GM19328 (cell line): ENCODE results near the gene AFDN.

Experiments
- ATAC-seq: cut with Tn5 transposase; IDR thresholded peaks from one replicate; pipeline ENCODE4 v1.9.1; 2021; ENCODE audit warnings: mild to moderate bottlenecking, moderate library complexity; ENCODE audit not compliant: unreplicated experiment

The AFDN gene

GRCh38 chr6:167918548-167919278, 92.0 kb downstream of the AFDN start:
- ATAC-seq, result no peak

DNA sequence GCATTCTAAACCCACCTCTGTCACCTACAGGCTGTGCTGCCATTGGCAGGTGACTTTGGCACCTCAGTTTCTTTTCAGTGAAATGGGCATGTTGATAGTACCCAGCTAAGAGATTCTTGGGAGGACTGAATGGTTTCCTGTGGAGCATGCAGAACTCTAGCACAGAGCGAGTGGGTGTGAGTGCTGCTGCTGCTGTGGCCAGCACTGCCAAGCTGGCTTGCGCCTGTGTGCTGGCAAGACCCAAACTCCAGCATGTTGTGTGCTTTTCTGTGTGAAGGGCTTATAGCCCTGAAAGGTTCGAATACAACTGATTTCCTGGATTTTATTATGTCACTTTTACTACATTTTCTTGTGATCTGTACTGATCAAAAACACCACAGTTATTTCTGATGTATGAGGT, 92.6 kb downstream of the AFDN start:
- no peak for ATAC-seq

DNA sequence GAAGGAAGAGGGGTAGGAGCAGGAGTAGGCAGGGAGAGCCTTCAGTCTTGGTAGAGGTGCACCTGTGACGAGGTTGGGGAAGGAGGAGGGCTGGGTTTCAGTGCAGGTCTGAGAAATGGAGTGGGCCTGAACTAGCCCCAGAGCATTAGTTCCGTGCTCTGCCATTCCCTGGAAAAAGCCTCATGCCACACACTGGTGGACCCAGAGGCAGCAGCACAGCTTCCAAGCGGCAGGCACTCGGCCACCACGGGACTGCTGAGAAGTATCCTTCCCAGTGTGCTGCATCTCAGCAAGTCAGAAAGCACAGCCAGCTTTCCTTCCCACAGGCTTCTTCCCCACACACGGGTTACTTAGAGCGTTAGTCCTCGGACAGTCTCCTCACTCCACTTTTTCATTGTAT, 93.5 kb downstream of the AFDN start:
- no peak for ATAC-seq

DNA sequence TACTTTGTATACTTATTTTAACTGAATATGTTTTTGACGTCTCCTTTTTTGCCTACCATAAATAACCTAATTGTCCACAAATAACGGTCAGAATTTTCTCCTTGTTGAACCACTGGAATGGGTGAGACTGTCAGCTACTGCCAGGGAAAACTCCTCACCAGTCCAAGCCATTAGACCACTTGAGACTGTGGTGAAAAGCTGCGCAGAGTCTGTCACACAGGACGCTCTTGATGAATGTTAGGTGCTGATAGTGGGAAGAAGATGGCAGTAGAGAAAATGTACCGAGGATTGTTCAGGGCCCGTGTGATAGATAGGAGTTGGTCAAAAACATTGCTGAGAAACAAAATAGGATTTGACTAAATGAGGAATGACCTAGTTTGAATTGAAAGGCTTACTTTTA, 95.1 kb downstream of the AFDN start:
- no peak for ATAC-seq

- ATAC-seq, result no peak
Measured at GRCh38 chr6:167925026-167925425, 98.3 kb downstream of the AFDN start.

DNA sequence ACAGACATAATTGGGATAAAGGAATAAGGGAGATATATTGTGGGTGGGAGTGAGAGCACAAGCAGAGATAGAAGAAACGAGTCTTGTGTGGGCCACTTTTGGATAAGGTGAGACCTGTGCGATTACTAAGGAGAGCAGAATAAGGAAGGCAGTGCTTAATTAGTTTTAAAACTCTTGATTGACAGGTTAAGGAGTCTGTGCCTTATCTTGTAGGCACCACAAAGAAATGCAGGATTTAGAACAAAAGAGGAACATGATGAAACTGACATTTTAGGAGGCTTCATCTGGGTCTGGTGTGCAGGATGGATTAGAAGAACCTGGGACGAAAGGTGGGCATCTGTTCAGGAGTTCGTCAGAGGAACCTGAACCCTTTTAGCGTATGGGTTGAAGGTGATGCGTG, 100.5 kb downstream of the AFDN start:
- ATAC-seq, result no peak

DNA sequence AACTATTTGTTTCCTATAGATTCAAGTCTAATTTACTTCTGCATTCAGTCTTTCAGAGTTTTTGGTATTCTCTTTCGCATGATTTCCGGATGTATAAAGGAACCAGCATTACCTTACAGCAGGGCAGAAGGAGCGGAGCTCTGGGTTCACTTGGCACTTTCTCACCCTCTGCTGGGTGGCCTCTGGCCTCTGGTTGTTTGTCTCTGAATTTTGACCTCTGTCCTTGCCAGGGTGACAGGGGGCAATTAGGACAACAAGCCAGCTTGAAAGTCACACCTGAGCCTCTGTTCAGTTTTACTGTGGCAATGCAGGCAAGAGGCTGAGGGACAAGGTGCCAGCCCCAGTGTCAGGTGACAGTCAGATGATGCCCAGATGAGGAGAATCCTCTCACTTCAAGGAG, 101.4 kb downstream of the AFDN start:
- ATAC-seq, result no peak

- ATAC-seq, result no peak
Measured at GRCh38 chr6:167930295-167930694, 103.6 kb downstream of the AFDN start.

DNA sequence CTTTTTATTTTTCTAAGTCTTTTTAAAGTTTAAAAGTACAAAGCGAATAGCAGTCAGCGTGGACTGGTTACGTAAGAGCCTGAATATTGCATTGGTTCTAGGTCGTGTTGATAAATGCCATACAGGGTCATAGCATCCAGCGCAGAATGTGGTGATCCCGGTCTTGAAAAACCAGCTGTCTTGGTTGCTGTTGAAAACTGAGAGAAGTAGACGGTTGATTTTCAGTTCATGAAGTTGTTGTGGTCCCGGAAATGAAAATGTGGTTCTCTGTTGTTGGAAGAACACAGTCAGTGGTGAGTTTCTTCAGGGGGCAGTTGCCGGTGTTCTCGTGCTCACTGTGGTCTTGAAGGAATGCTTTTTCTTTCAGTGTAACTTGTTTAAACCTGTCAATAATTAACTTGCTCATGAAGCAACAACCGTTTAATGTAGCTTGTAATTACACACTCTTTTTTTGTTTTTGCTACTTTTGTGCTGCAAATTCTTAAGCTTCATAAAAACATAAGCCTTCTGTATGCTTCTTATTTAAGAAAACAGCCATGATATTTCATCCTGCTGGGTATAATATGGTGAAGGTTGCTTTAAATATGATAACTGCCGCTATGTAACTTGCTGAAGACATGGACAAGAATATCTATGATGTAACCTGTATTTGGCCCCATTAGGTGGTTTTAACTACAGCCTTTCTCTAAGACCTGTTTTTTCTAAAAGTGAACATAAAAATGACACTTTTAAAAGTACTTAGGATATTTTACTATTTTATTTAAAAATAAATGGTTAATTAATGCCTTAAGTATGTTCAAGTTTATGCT, 106.0 kb downstream of the AFDN start:
- ATAC-seq, result no peak

GRCh38 chr6:167933290-167933689, 106.6 kb downstream of the AFDN start:
- ATAC-seq, result no peak

DNA sequence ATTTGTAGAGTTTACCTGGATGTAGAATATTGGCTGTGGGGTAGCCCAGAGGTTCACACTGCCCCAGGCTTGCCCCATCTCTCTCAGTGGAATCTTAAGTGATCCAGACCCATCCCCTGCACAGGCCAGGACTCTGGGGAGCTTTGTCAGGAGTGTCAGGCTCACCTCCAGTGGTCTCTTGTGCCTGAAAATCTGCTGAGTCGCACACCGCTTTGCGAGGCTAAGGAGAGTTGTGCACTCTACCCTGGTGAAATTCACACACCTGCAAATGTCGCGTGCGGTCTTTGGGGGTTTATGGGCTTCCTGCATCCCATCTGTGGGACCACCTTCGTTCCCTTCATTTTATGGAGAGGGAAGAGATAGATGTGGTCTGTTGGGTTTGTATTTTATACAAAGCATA, 107.1 kb downstream of the AFDN start:
- no peak for ATAC-seq

GRCh38 chr6:167934426-167934864, 107.7 kb downstream of the AFDN start:
- no peak for ATAC-seq

- no peak for ATAC-seq
Measured at GRCh38 chr6:167936051-167936450, 109.3 kb downstream of the AFDN start.

DNA sequence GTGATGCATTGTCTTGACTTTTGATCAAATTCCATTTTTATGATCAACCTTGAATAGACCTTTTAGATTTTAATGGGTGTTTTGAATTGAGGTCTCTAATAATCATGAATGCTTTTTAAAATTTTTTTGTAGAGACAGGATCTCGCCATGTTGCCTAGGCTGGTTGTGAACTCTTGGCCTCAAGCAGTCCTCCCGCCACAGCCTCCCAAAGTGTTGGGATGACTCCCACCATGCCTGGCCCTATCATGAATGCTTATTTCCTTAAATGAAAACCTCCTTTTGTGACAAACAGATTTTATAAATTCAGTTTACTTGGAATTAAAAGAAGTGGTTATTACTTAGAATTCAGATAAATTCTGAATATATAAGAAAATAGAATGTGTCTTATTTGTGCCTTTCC, 110.6 kb downstream of the AFDN start:
- ATAC-seq, result no peak

DNA sequence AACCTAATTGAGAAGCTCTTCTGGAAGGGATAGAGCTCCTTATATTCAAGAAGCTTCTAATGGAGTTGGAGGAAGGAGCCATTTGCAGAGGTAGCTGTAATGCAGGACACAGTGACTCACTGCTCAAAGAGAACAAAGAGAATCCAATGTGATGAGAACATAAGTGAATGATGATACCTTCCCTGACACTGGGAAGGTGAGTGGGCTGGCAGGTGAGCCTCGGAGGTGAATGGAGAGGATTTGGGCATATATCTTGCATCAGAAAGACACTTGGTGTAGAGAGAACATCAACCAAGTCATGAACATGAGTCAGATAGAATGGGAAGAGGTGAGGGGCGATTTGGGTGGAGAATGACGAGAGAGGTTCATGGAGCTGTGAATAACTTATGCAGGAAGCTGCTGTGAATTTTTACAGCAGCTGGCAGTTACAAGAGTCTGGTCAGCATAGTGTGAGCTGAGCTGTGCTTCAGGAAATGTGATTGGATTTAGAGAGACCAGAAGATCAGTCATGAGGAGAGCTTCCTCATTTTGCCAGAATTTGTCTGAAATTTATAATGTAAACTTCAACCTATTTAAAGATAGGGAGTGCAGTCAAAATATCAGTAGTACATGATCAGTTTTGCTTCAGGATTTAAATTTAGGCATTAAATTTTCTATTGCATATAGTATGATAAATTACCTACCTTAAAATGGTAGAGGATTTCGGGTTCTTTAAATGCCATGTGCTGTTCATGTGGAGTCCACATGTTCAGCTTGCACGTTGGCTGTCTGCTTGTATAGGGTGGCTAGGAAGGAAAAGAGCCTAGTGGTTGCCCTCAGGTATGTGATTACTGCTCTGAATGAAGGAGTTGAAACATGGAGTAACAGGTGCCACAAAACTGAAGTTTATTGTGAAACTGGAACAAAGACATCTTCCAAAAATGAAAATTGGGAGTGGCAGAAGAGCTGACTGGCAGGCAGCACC, 111.5 kb downstream of the AFDN start:
- no peak for ATAC-seq

DNA sequence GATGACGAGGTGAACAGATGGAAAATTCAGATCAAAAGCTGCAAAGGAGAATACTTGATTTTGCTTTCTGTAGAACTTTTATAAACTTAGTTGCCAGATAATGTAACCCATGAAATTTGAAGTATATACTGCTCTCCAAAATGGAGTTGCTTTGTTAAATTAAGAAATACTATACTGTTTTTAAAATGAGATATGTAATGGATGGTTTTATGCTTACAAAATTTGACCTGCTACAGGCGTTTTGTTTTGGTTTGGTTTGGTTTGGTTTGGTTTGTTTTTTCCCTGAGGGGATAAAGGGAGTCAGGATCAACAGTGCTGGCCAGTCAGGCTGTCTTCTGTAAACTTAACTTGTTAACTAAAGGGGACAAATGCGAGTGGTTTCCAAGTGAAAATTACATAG, 115.1 kb downstream of the AFDN start:
- no peak for ATAC-seq

DNA sequence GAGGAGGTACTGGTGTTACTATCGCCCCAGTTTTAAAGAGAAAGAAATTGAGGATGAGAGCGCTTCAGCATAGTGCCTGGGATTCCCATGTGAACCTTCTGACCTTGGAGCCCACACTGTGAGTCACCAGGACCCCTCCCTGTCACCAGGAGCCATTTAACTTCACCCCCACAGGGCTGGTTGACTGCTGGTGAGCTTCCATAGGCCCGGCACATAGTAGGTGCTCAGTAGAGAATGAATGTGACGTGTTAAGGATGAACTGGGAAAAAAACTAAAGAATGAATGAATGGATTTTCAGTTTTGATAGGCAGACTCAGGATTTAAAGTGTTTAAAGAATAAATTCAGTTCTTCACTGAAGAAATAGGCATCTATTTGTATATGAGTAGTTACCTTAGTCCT, 117.4 kb downstream of the AFDN start:
- no peak for ATAC-seq

GRCh38 chr6:167946007-167946406, 119.3 kb downstream of the AFDN start:
- ATAC-seq, result no peak

DNA sequence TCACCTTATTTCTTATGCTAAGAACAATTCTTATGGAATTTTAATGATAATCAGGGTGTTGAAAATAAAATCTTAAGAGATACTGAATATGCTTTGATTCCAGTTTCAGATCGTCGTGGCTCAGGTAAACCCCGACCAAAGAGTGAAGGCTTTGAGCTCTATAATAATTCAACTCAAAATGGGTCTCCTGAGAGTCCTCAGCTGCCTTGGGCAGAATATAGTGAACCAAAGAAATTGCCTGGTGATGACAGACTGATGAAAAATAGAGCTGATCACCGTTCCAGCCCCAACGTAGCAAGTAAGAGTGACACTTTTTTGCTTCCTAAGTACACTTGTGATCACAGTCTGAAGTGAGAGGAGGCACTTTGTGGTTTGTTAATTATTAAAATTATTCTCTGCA, 119.9 kb downstream of the AFDN start:
- no peak for ATAC-seq

DNA sequence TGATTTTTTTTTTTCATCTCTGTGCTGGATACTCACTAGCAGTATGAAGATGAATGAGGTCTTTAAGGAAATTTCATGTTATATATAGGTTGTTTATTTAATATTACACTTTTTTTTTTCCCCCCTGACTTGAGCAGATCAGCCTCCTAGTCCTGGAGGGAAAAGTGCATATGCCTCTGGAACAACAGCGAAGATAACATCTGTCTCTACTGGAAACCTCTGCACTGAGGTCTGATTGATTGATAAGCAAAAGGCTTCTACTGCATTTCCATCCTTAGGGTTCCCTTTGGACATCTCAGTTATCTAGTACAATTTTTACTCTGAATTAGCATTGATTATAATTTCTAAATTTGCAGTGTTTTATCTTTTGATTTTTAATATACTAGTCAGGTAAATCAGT, 121.0 kb downstream of the AFDN start:
- ATAC-seq, result no peak

DNA sequence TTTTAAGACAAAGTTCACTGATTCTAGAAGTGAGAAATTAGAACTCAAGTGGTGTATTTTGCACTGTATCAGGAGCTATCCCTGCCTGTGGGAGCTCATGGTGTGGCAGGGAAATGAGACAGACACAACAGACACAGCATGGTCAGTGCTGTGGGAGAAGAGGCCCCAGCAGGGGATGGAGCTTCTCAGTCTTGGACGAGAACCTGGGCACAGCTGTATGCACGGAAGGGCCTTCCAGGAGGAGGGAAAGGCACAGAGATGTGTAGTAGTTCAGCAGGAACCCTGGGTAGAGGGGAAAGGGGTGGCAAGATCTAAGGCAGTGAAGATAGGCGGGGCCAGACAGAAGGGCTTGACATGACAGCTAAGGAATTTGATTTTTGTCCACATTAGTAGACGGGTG, 122.0 kb downstream of the AFDN start:
- no peak for ATAC-seq
